ENCODE data around the gene LRP1-AS.

- TF ChIP-seq CTCF (IDR thresholded peaks at IDR 0.05; ENCODE audit: poor library complexity) (no peak), EZH2phosphoT487 (IDR thresholded peaks at IDR 0.05; ENCODE audit: low read depth, severe bottlenecking, unreplicated experiment) (no peak)
Observed at GRCh38 chr12:57135527-57136326, 11.7 kb downstream of the LRP1-AS start.

All from hepatocyte (in vitro differentiated cells).